Liver (tissue), 9 donors: Measurements from ENCODE around the gene VDAC2. TPM values are rescaled to one million over a fixed set of nuclear protein-coding genes. Genes with fewer than 3 reads are reported as not detected.
A peak's percentile ranks its signal among the peaks of the same experiment; 100 is the strongest.

Source experiments
- DNase-seq: peaks from one replicate; pipeline ENCODE4 v3.0.0-alpha.2; 2017; ENCODE audit warnings: low spot score
- H3K27ac ChIP-seq, 2 donors: one replicate each; pipeline ENCODE4 v1.7.0; 2013; ENCODE audit warnings: inconsistent platforms in 2 of 2, low read length in 2 of 2, control low read depth in 1 of 2, low read depth in 1 of 2, mild to moderate bottlenecking in 1 of 2
- H3K27me3 ChIP-seq, 4 donors: one replicate each; pipeline versions ENCODE4 v1.6.1 to v1.7.0; 2013; ENCODE audit warnings: low read length in 3 of 4, inconsistent platforms in 1 of 4, mild to moderate bottlenecking in 1 of 4, moderate library complexity in 1 of 4; ENCODE audit not compliant: control insufficient read depth in 4 of 4, insufficient read depth in 4 of 4
- H3K36me3 ChIP-seq, 4 donors: one replicate each; pipeline versions ENCODE4 v1.6.1 to v1.7.0; 2013; ENCODE audit warnings: low read length in 3 of 4, mild to moderate bottlenecking in 3 of 4, low read depth in 1 of 4, moderate library complexity in 1 of 4; ENCODE audit not compliant: control insufficient read depth in 4 of 4, insufficient read depth in 3 of 4
- H3K4me1 ChIP-seq, 4 donors: one replicate each; pipeline versions ENCODE4 v1.6.1 to v1.7.0; 2013; ENCODE audit warnings: low read length in 3 of 4, mild to moderate bottlenecking in 3 of 4, moderate library complexity in 1 of 4; ENCODE audit not compliant: control insufficient read depth in 4 of 4, insufficient read depth in 4 of 4
- H3K4me3 ChIP-seq, 3 donors: one replicate each; pipeline versions ENCODE4 v1.6.1 to v1.7.0; 2013; ENCODE audit warnings: low read length in 3 of 3, control low read depth in 1 of 3, low read depth in 1 of 3, mild to moderate bottlenecking in 1 of 3
- H3K9ac ChIP-seq, 2 donors: one replicate each; pipeline ENCODE4 v1.7.0; 2013; ENCODE audit warnings: low read length in 2 of 2, mild to moderate bottlenecking in 2 of 2, moderate library complexity in 2 of 2, control low read depth in 1 of 2, low read depth in 1 of 2
- H3K9me3 ChIP-seq, 4 donors: one replicate each; pipeline versions ENCODE4 v1.6.1 to v1.7.0; 2013; ENCODE audit warnings: low read length in 3 of 4; ENCODE audit not compliant: control insufficient read depth in 4 of 4
- CTCF ChIP-seq: fragments of 150-350 bp; IDR thresholded peaks from 2 replicates; pipeline ENCODE4 v1.5.1; 2017; ENCODE audit warnings: improper control_type of control experiment, low read depth, low read length; ENCODE audit not compliant: missing input control
- EGR1 ChIP-seq, 2 donors: IDR thresholded peaks; 2 replicates each; pipeline ENCODE4 v1.6.1; 2016 to 2018; ENCODE audit warnings: antibody characterized with exemption in 2 of 2, low read depth in 2 of 2
- FOXA1 ChIP-seq: IDR thresholded peaks from 2 replicates; pipeline ENCODE4 v1.6.1; 2016; ENCODE audit warnings: antibody characterized with exemption
- FOXA2 ChIP-seq: IDR thresholded peaks from 2 replicates; pipeline ENCODE4 v1.6.1; 2016; ENCODE audit warnings: antibody characterized with exemption
- GABPA ChIP-seq, 2 donors: IDR thresholded peaks in 1 of 2; conservative IDR thresholded peaks in 1 of 2; 2 replicates each; pipeline ENCODE4 v1.6.1; 2016; ENCODE audit warnings: antibody characterized with exemption in 2 of 2, mild to moderate bottlenecking in 1 of 2, moderate library complexity in 1 of 2
- HNF4G ChIP-seq: IDR thresholded peaks from 2 replicates; pipeline ENCODE4 v1.6.1; 2016; ENCODE audit warnings: antibody characterized with exemption
- NR2F2 ChIP-seq: IDR thresholded peaks from 2 replicates; pipeline ENCODE4 v1.6.1; 2016; ENCODE audit warnings: antibody characterized with exemption
- RAD21 ChIP-seq, 2 donors: IDR thresholded peaks; 2 replicates each; pipeline ENCODE4 v1.6.1; 2016; ENCODE audit warnings: antibody characterized with exemption in 2 of 2, mild to moderate bottlenecking in 2 of 2
- REST ChIP-seq: IDR thresholded peaks from 2 replicates; pipeline ENCODE4 v1.6.1; 2016; ENCODE audit warnings: antibody characterized with exemption, mild to moderate bottlenecking
- RXRA ChIP-seq, 2 donors: IDR thresholded peaks; 2 replicates each; pipeline ENCODE4 v1.6.1; 2017 to 2018; ENCODE audit warnings: antibody characterized with exemption in 2 of 2, mild to moderate bottlenecking in 1 of 2
- SP1 ChIP-seq: IDR thresholded peaks from 2 replicates; pipeline ENCODE4 v1.6.1; 2018; ENCODE audit warnings: antibody characterized with exemption, mild to moderate bottlenecking
- YY1 ChIP-seq: IDR thresholded peaks from 2 replicates; pipeline ENCODE4 v1.6.1; 2016; ENCODE audit warnings: antibody characterized with exemption, mild to moderate bottlenecking
- WGBS: extraction: QIAGEN DNeasy Blood & Tissue Kit; methylation state at CpG from one replicate; pipeline ENCODE4 v1.1.7; 2013; 5-methylcytosine and 5-hydroxymethylcytosine counted together
- polyA plus RNA-seq, 2 donors: library from polyadenylated mRNA; stranded (reverse) in 1 of 2; unstranded in 1 of 2; fragments of 200-250 nt in 1 of 2; fragments of >200 nt in 1 of 2; fragmentation: Nextera tagmentation in 1 of 2; extraction: Ambion mirVana in 1 of 2; gene quantifications; one replicate each; pipeline versions ENCODE4 v1.2.1 to v1.2.3, GENCODE V29; 2013 to 2015
- total RNA-seq, 2 donors: library from RNA; depleted of rRNA; stranded (reverse); fragments of >200 nt; gene quantifications; one replicate each; pipeline ENCODE4 v1.2.3, GENCODE V29; 2014
- donor health status: healthy.
- donor health status: healthy.
- donor health status: healthy.
- donor health status: healthy.
- donor health status: healthy.

Gene VDAC2
- total and polyA plus RNA-seq, 4 donors: 41.3 to 67.1 (median 52.5) TPM

GRCh38 chr10:75229971-75230370, 19.4 kb downstream of the VDAC2 start:
- no peak overlapping the region for H3K4me3 ChIP-seq
- H3K9me3 ChIP-seq: no peaks in the 10 kb centered on the region
- peaks cover 7 to 15% (median 13%) of the 10 kb centered on the region in 4 donors for H3K4me1 ChIP-seq
- no peak for DNase-seq
- H3K27ac ChIP-seq: no peak overlapping the region
- TF ChIP-seq FOXA2 (no peak), GABPA (IDR thresholded peaks at IDR 0.05 in 1 of 2, conservative IDR thresholded peaks at IDR 0.05 in 1 of 2) (no peak), YY1 (no peak), HNF4G (no peak), SP1 (no peak), NR2F2 (no peak), FOXA1 (no peak), EGR1 (IDR thresholded peaks at IDR 0.05; ENCODE audit: low read depth in 2 of 2) (no peak), RXRA (IDR thresholded peaks at IDR 0.05) (no peak), REST (no peak)
- WGBS: 83% methylated on average over 3 of the region's 3 CpGs
- peaks cover 3 to 51% (median 25%) of the 10 kb centered on the region in 4 donors for H3K36me3 ChIP-seq
- H3K9ac ChIP-seq: no peak overlapping the region
- no peaks in the 10 kb centered on the region for H3K27me3 ChIP-seq

GRCh38 chr10:75230600-75231038, 20.0 kb downstream of the VDAC2 start:
- DNase-seq: peak; percentile 89
- H3K4me3 ChIP-seq: no peak overlapping the region
- H3K9me3 ChIP-seq: no peaks in the 10 kb centered on the region
- TF ChIP-seq CTCF: peak; percentile 91
- TF ChIP-seq RAD21 (IDR thresholded peaks at IDR 0.05): peak; percentile 79 to 89
- no peak for TF ChIP-seq HNF4G
- no peak overlapping the region for H3K9ac ChIP-seq
- H3K36me3 ChIP-seq: peaks cover 3 to 44% (median 21%) of the 10 kb centered on the region in 4 donors
- peaks cover 9 to 20% (median 16%) of the 10 kb centered on the region in 4 donors for H3K4me1 ChIP-seq
- no peaks in the 10 kb centered on the region for H3K27me3 ChIP-seq
- no peak overlapping the region for H3K27ac ChIP-seq
- 26% methylated on average over 5 of the region's 5 CpGs for WGBS
